ENCODE results near the gene RHEX. TPM values are rescaled to one million over a fixed set of nuclear protein-coding genes. Genes with fewer than 3 reads are reported as not detected.
A peak's percentile ranks its signal among the peaks of the same experiment; 100 is the strongest.

RHEX gene
- total RNA-seq, 1 experiment from 2014 or later: 88.9 TPM

DNA sequence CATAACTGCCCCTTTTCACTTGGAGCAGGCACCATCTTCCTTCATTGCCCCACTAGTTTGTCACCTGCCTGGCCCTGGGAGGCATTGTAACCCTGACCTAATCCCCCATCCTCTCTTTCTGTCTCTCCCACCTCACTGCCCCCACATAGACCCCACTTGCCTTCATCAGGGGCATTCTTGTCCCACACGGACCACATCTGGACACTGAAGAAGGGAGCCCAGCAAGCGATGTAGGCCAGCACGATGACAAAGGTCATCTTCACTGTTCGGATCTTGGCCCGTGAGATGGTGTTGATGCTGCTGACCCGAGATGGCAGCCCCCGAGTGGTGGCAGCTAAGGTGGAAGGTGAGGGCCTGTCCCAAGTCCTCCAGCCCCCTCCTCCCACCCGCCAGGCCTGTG is 62.8 kb downstream of the RHEX start:
- TF ChIP-seq, protein P1, sequence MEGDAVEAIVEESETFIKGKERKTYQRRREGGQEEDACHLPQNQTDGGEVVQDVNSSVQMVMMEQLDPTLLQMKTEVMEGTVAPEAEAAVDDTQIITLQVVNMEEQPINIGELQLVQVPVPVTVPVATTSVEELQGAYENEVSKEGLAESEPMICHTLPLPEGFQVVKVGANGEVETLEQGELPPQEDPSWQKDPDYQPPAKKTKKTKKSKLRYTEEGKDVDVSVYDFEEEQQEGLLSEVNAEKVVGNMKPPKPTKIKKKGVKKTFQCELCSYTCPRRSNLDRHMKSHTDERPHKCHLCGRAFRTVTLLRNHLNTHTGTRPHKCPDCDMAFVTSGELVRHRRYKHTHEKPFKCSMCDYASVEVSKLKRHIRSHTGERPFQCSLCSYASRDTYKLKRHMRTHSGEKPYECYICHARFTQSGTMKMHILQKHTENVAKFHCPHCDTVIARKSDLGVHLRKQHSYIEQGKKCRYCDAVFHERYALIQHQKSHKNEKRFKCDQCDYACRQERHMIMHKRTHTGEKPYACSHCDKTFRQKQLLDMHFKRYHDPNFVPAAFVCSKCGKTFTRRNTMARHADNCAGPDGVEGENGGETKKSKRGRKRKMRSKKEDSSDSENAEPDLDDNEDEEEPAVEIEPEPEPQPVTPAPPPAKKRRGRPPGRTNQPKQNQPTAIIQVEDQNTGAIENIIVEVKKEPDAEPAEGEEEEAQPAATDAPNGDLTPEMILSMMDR (IDR thresholded peaks at IDR 0.05; ENCODE audit: unreplicated experiment): no peak
- H3K27me3 Mint-ChIP-seq (ENCODE audit: unreplicated experiment): peaks cover 37% of the 10 kb centered on the region

DNA sequence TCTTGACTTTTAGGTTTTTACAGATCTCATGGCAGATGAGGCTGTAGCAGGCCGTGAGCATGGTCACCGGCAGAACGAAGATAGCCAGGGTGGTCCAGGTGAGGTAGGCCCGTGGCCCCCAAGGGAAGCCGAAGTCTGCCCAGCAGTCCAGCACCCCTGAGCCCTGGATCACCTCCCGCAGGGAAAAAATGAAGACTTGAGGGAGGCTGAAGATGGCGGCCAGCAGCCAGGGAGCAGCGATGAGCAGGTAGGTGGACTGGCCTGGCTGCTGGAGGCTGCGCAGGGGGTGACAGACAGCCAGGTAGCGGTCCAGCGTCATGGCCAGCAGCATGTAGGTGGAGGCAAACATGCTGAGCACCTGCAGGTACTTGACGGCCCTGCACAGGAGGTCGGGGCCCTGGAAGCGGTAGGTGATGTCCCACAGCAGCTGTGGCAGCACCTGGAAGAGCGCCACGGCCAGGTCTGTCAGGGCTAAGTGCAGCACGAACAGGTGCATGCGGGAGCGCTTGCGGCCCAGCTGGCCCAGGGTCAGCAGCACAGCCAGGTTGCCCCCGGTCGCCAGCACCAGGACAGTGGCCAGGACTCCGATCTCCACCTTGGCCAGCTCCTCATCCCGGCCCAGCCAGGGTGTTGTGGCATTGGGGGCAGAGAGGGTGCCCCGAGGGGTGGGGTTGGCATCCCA is 63.4 kb downstream of the RHEX start:
- no TSS peak for BruUV-seq (replicated peaks)
- H3K4me3 Mint-ChIP-seq (ENCODE audit: low read depth, unreplicated experiment): peak overlapping the region; percentile 57
- DNase-seq: no peak
- H3K36me3 Mint-ChIP-seq (ENCODE audit: insufficient read depth, unreplicated experiment): no peaks in the 10 kb centered on the region
- peaks cover 37% of the 10 kb centered on the region for H3K27me3 Mint-ChIP-seq (ENCODE audit: unreplicated experiment)
- H3K27ac Mint-ChIP-seq (ENCODE audit: unreplicated experiment): peak overlapping the region; percentile 11
- H3K4me1 Mint-ChIP-seq (ENCODE audit: low read depth, unreplicated experiment): peaks cover 50% of the 10 kb centered on the region
- peaks cover 4% of the 10 kb centered on the region for H3K9me3 Mint-ChIP-seq (ENCODE audit: low read depth, unreplicated experiment)
- intact Hi-C loops (cut with micrococcal nuclease; ENCODE audit: unreplicated experiment): no loop called here
- CTCF ChIA-PET: no interaction called here
- TF ChIP-seq, protein P1 (IDR thresholded peaks at IDR 0.05; ENCODE audit: unreplicated experiment): no peak

More for the DNA sequence above, 62.8 kb downstream of the RHEX start:
- Mint-ChIP-seq H3K4me1 (ENCODE audit: low read depth, unreplicated experiment) (peaks cover 52% of the 10 kb centered on the region), H3K4me3 (ENCODE audit: low read depth, unreplicated experiment) (peak overlapping the region; percentile 57), H3K36me3 (ENCODE audit: insufficient read depth, unreplicated experiment) (no peaks in the 10 kb centered on the region), H3K9me3 (ENCODE audit: low read depth, unreplicated experiment) (peaks cover 4% of the 10 kb centered on the region), H3K27ac (ENCODE audit: unreplicated experiment) (no peak overlapping the region)
- intact Hi-C loops (cut with micrococcal nuclease; ENCODE audit: unreplicated experiment): no loop called here
- CTCF ChIA-PET: interaction anchor here (1.3 kb wide), 1 partner anchor 10 kb away, joined by 3 read pairs; no protein-coding TSS in a partner anchor
- no peak for DNase-seq
- no TSS peak for BruUV-seq (replicated peaks)

DNA sequence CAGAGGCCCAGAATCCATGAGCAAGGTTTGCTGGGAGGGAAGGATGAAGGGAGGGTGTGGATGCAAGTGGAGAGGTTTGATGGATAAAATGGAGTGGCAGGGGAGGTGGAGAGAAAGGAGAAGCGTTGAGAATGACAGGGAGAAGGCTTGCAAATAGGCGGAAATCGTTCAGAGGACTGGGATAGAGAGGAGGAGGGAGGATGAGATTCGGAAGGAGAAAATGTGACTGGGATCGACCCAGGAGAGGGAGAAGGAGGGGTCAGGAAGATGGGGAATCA is 63.8 kb downstream of the RHEX start:
- CTCF ChIA-PET: interaction anchor here (1.0 kb wide), 1 partner anchor 10 kb away, joined by 4 read pairs; no protein-coding TSS in a partner anchor
- BruUV-seq (replicated peaks): no TSS peak
- H3K4me1 Mint-ChIP-seq (ENCODE audit: low read depth, unreplicated experiment): peaks cover 45% of the 10 kb centered on the region
- peaks cover 6% of the 10 kb centered on the region for H3K9me3 Mint-ChIP-seq (ENCODE audit: low read depth, unreplicated experiment)
- peaks cover 37% of the 10 kb centered on the region for H3K27me3 Mint-ChIP-seq (ENCODE audit: unreplicated experiment)
- peak overlapping the region; percentile 57 for H3K4me3 Mint-ChIP-seq (ENCODE audit: low read depth, unreplicated experiment)
- no peak for DNase-seq
- no peaks in the 10 kb centered on the region for H3K36me3 Mint-ChIP-seq (ENCODE audit: insufficient read depth, unreplicated experiment)
- intact Hi-C loops (cut with micrococcal nuclease; ENCODE audit: unreplicated experiment): no loop called here
- H3K27ac Mint-ChIP-seq (ENCODE audit: unreplicated experiment): peak overlapping the region; percentile 11
- TF ChIP-seq, protein P1 (IDR thresholded peaks at IDR 0.05; ENCODE audit: unreplicated experiment): no peak

DNA sequence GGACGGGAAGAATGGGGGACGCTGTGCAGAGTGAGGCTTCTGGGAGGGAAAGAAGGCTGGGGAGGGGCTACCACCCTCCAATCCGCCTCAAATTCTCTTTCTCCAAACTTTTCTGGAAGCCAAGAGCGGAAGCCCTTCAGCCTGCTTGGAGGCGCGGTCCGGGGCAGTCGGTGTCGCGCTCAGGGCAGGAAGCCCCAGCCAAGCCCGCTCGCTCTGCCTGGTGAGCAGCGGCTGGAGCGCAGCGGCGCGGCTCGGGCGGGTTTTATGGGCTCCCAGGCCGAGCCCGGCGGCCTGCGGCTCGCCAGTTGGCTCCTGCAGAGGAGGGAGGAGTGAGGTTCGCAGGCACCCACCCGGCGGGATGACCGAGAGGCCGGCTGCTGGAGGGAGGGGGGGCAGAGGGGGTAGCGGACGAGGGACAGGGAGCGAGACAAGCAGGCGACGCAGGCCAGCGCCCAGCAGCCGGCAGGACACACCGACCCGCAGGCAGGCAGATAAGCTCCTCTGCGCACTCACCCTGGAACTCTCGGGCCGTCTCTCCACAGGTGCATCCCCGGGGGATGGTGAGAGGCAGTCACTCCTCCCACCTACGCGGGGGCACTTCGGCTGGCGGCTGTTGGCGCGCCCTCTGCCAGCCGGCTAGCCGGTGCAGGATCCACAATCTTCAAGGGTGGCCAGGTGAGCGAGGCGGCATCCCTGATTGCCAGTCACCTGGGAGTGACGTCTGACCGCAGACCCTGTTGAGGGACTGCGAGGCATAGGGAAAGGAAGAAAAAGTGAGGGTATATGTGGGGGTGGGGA is 64.4 kb downstream of the RHEX start, which contains the start of gene AVPR1B:
AVPR1B (minus strand) TSS at position 238 of the 798 bp plus-strand sequence. CDS start 498 bp downstream, outside the sequence.
- Mint-ChIP-seq H3K9me3 (ENCODE audit: low read depth, unreplicated experiment) (peaks cover 8% of the 10 kb centered on the region), H3K4me3 (ENCODE audit: low read depth, unreplicated experiment) (peak within 1 kb of the TSS; percentile 57), H3K27ac (ENCODE audit: unreplicated experiment) (peak within 1 kb of the TSS; percentile 11), H3K36me3 (ENCODE audit: insufficient read depth, unreplicated experiment) (no peaks in the 10 kb centered on the region), H3K27me3 (ENCODE audit: unreplicated experiment) (peaks cover 37% of the 10 kb centered on the region), H3K4me1 (ENCODE audit: low read depth, unreplicated experiment) (peaks cover 42% of the 10 kb centered on the region)
- no TSS peak for BruUV-seq (replicated peaks)
- TF ChIP-seq, protein P1 (IDR thresholded peaks at IDR 0.05; ENCODE audit: unreplicated experiment): peak; percentile 18
- intact Hi-C loops (cut with micrococcal nuclease; ENCODE audit: unreplicated experiment): no loop called here
- peak; percentile 64 for DNase-seq
- CTCF ChIA-PET: interaction anchor here (1.0 to 1.3 kb wide), 2 partner anchors 11 kb away, joined by 3 to 4 read pairs; no protein-coding TSS in a partner anchor

Measured in Calu3 (cell line).